HEK293 (cell line): Measurements from ENCODE around the gene ALMS1.

Experiments
- IKZF3 ChIP-seq: fragments of 450-650 bp; IDR thresholded peaks from 2 replicates; pipeline ENCODE4 v1.5.0; 2018; ENCODE audit warnings: missing biosample characterization, mild to moderate bottlenecking, missing genetic modification characterization, moderate library complexity
- TCF7L2 ChIP-seq: IDR thresholded peaks from 2 replicates; pipeline ENCODE4 v1.6.1; 2011; ENCODE audit warnings: low read depth, mild to moderate bottlenecking, inconsistent platforms, low read length, moderate library complexity, borderline replicate concordance
- ZNF114 ChIP-seq: fragments of 450-650 bp; formaldehyde crosslinking; IDR thresholded peaks from 2 replicates; pipeline ENCODE4 v1.5.0; 2017; ENCODE audit warnings: missing biosample characterization, missing genetic modification characterization
- ZNF248 ChIP-seq: fragments of 450-650 bp; formaldehyde crosslinking; IDR thresholded peaks from 2 replicates; pipeline ENCODE4 v1.5.1; 2017; ENCODE audit warnings: missing biosample characterization, missing genetic modification characterization
- ZNF514 ChIP-seq: fragments of 450-650 bp; formaldehyde crosslinking; IDR thresholded peaks from 2 replicates; pipeline ENCODE4 v1.5.1; 2016; ENCODE audit warnings: missing biosample characterization, missing genetic modification characterization
- ZNF777 ChIP-seq: fragments of 450-650 bp; formaldehyde crosslinking; IDR thresholded peaks from 2 replicates; pipeline ENCODE4 v1.5.1; 2017; ENCODE audit warnings: missing biosample characterization, missing genetic modification characterization, borderline replicate concordance
- TF ChIP-seq, protein P1 (sequence below): fragments of 450-650 bp; formaldehyde crosslinking; IDR thresholded peaks from 2 replicates; pipeline ENCODE4 v1.5.1; 2016; ENCODE audit warnings: missing biosample characterization, missing genetic modification characterization
- TF ChIP-seq, protein P2 (sequence below): fragments of 450-650 bp; formaldehyde crosslinking; IDR thresholded peaks from 2 replicates; pipeline ENCODE4 v1.5.1; 2016; ENCODE audit warnings: missing biosample characterization, missing genetic modification characterization
- TF ChIP-seq, protein P3 (sequence below): fragments of 450-650 bp; formaldehyde crosslinking; IDR thresholded peaks from 2 replicates; pipeline ENCODE4 v1.5.1; 2016; ENCODE audit warnings: missing biosample characterization, missing genetic modification characterization

DNA sequence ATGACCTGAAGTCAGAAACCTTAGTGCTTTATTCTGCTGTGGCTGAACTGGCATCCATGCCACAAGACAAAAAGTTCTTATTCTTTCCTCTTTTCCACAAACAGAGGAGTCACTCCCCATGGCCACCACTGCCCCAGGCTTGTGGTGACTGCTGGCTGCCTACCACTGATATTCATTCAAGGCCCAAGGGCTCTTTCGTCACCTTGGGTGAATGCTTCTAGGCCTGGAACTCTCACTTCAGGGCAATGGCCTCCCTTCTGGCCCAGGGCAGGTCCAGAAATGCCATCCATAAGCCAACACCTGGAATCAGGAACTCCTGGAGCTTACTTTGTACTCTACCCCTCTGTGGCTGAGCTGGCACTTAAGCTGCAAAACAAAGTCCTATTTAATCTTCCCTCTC, 146.7 kb downstream of the ALMS1 start:
- TF ChIP-seq ZNF777 (no peak), ZNF114 (no peak), ZNF514 (tag by site-specific recombination) (no peak), ZNF248 (tag by site-specific recombination) (no peak), IKZF3 (no peak), TCF7L2 (no peak)
- TF ChIP-seq, protein P1, sequence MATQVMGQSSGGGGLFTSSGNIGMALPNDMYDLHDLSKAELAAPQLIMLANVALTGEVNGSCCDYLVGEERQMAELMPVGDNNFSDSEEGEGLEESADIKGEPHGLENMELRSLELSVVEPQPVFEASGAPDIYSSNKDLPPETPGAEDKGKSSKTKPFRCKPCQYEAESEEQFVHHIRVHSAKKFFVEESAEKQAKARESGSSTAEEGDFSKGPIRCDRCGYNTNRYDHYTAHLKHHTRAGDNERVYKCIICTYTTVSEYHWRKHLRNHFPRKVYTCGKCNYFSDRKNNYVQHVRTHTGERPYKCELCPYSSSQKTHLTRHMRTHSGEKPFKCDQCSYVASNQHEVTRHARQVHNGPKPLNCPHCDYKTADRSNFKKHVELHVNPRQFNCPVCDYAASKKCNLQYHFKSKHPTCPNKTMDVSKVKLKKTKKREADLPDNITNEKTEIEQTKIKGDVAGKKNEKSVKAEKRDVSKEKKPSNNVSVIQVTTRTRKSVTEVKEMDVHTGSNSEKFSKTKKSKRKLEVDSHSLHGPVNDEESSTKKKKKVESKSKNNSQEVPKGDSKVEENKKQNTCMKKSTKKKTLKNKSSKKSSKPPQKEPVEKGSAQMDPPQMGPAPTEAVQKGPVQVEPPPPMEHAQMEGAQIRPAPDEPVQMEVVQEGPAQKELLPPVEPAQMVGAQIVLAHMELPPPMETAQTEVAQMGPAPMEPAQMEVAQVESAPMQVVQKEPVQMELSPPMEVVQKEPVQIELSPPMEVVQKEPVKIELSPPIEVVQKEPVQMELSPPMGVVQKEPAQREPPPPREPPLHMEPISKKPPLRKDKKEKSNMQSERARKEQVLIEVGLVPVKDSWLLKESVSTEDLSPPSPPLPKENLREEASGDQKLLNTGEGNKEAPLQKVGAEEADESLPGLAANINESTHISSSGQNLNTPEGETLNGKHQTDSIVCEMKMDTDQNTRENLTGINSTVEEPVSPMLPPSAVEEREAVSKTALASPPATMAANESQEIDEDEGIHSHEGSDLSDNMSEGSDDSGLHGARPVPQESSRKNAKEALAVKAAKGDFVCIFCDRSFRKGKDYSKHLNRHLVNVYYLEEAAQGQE (tag by site-specific recombination), result no peak
- TF ChIP-seq, protein P2, sequence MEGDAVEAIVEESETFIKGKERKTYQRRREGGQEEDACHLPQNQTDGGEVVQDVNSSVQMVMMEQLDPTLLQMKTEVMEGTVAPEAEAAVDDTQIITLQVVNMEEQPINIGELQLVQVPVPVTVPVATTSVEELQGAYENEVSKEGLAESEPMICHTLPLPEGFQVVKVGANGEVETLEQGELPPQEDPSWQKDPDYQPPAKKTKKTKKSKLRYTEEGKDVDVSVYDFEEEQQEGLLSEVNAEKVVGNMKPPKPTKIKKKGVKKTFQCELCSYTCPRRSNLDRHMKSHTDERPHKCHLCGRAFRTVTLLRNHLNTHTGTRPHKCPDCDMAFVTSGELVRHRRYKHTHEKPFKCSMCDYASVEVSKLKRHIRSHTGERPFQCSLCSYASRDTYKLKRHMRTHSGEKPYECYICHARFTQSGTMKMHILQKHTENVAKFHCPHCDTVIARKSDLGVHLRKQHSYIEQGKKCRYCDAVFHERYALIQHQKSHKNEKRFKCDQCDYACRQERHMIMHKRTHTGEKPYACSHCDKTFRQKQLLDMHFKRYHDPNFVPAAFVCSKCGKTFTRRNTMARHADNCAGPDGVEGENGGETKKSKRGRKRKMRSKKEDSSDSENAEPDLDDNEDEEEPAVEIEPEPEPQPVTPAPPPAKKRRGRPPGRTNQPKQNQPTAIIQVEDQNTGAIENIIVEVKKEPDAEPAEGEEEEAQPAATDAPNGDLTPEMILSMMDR (tag by site-specific recombination), result no peak
- TF ChIP-seq, protein P3, sequence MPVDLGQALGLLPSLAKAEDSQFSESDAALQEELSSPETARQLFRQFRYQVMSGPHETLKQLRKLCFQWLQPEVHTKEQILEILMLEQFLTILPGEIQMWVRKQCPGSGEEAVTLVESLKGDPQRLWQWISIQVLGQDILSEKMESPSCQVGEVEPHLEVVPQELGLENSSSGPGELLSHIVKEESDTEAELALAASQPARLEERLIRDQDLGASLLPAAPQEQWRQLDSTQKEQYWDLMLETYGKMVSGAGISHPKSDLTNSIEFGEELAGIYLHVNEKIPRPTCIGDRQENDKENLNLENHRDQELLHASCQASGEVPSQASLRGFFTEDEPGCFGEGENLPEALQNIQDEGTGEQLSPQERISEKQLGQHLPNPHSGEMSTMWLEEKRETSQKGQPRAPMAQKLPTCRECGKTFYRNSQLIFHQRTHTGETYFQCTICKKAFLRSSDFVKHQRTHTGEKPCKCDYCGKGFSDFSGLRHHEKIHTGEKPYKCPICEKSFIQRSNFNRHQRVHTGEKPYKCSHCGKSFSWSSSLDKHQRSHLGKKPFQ (tag by site-specific recombination), result no peak
